B cell (primary cell): Measurements from ENCODE around the gene MUC21. TPM values are rescaled to one million over a fixed set of nuclear protein-coding genes. Genes with fewer than 3 reads are reported as not detected.

Source experiments
- ATAC-seq: fragments of 200-7000 bp; cut with Tn5 transposase; one replicate; pipeline ENCODE4 v1.10.0; 2021; ENCODE audit warnings: low read depth, mild to moderate bottlenecking, moderate number of reproducible peaks, moderate library complexity
- CTCF ChIA-PET: fragments of 350-600 bp; sonication (Branson Sonifier 250); formaldehyde crosslinking; loops from one replicate; lab custom pipeline; 2021; ENCODE audit warnings: antibody characterized with exemption, inconsistent platforms; lab: Charles Lee
- POLR2A ChIA-PET: fragments of 350-600 bp; sonication (Branson Sonifier 250); formaldehyde crosslinking; loops from one replicate; lab custom pipeline; 2021; ENCODE audit warnings: antibody characterized with exemption; lab: Charles Lee
- DNase-seq: peaks from one replicate; pipeline ENCODE4 v3.0.0; 2013
- H2AFZ ChIP-seq: 2 replicates; pipeline ENCODE4 v1.6.1; 2012; ENCODE audit warnings: mild to moderate bottlenecking, low read depth, low read length; ENCODE audit not compliant: insufficient read depth, poor library complexity, severe bottlenecking
- H3K27ac ChIP-seq, 2 donors: 1 replicate in 1 of 2; 2 replicates in 1 of 2; pipeline ENCODE4 v1.5.1; 2012 to 2013; ENCODE audit warnings: low read length in 2 of 2, mild to moderate bottlenecking in 2 of 2, moderate library complexity in 1 of 2
- H3K27me3 ChIP-seq, 4 experiments: fragments of 200-600 bp in 1 of 4; sonication (generic) in 1 of 4; replicated peaks in 1 of 4; 1 replicate in 2 of 4; 2 replicates in 2 of 4; pipeline versions ENCODE4 v1.6.1 to v1.7.0; 2013 to 2016; ENCODE audit warnings: low read length in 3 of 4, mild to moderate bottlenecking in 2 of 4, mixed read lengths in 1 of 4, moderate library complexity in 1 of 4; ENCODE audit not compliant: insufficient read depth in 4 of 4, control insufficient read depth in 3 of 4; ENCODE audit errors: control extremely low read depth in 1 of 4
- H3K36me3 ChIP-seq, 2 experiments: replicated peaks in 1 of 2; 1 replicate in 1 of 2; 2 replicates in 1 of 2; pipeline versions ENCODE4 v1.6.1 to v1.7.1; 2013; ENCODE audit warnings: low read length in 1 of 2; ENCODE audit not compliant: insufficient read depth in 2 of 2, control insufficient read depth in 1 of 2; ENCODE audit errors: control extremely low read depth in 1 of 2, extremely low read depth in 1 of 2
- H3K4me1 ChIP-seq, 2 donors: fragments of 200-600 bp in 1 of 2; sonication (generic) in 1 of 2; 1 replicate in 1 of 2; 2 replicates in 1 of 2; pipeline versions ENCODE4 v1.5.1 to v1.6.1; 2013 to 2017; ENCODE audit warnings: low read length in 2 of 2; ENCODE audit not compliant: control insufficient read depth in 2 of 2, insufficient read depth in 2 of 2
- H3K4me2 ChIP-seq: replicated peaks from 2 replicates; pipeline ENCODE3; 2012; ENCODE audit warnings: mild to moderate bottlenecking, low read depth, low read length; ENCODE audit not compliant: poor library complexity, severe bottlenecking
- H3K4me3 ChIP-seq, 5 experiments: fragments of 200-600 bp in 1 of 5; sonication (generic) in 1 of 5; 1 replicate in 3 of 5; 2 replicates in 2 of 5; pipeline versions ENCODE4 v1.5.1 to v1.7.0; 2011 to 2016; ENCODE audit warnings: low read length in 4 of 5, mild to moderate bottlenecking in 4 of 5, low read depth in 2 of 5, control low read depth in 1 of 5, moderate library complexity in 1 of 5; ENCODE audit not compliant: insufficient read depth in 1 of 5; ENCODE audit errors: control extremely low read depth in 1 of 5, extremely low read depth in 1 of 5
- H3K79me2 ChIP-seq: fragments of 200-600 bp; sonication (generic); one replicate; pipeline ENCODE4 v1.6.0; 2016; ENCODE audit warnings: low read length; ENCODE audit not compliant: control insufficient read depth, insufficient read depth
- H3K9ac ChIP-seq: fragments of 200-600 bp; sonication (generic); 2 replicates; pipeline ENCODE4 v1.6.1; 2017; ENCODE audit warnings: mild to moderate bottlenecking, low read length, moderate library complexity
- H3K9me3 ChIP-seq, 3 donors: one replicate each; pipeline versions ENCODE4 v1.6.1 to v1.7.1; 2013; ENCODE audit warnings: low read length in 2 of 3; ENCODE audit not compliant: control insufficient read depth in 2 of 3, insufficient read depth in 1 of 3; ENCODE audit errors: control extremely low read depth in 1 of 3
- H4K20me1 ChIP-seq: 2 replicates; pipeline ENCODE4 v1.6.0; 2012; ENCODE audit warnings: mild to moderate bottlenecking, low read length; ENCODE audit not compliant: insufficient read depth, control insufficient read depth, poor library complexity, severe bottlenecking
- H3K27ac Mint-ChIP-seq: one replicate; pipeline ENCODE4 v1.8.0; 2021; ENCODE audit warnings: mixed read lengths
- H3K27me3 Mint-ChIP-seq: one replicate; pipeline ENCODE4 v1.8.0; 2021; ENCODE audit warnings: mixed read lengths
- H3K4me1 Mint-ChIP-seq: one replicate; pipeline ENCODE4 v1.8.0; 2021; ENCODE audit warnings: mixed read lengths
- H3K4me3 Mint-ChIP-seq: one replicate; pipeline ENCODE4 v1.8.0; 2021; ENCODE audit warnings: mixed read lengths
- H3K9me3 Mint-ChIP-seq: one replicate; pipeline ENCODE4 v1.8.0; 2022; ENCODE audit warnings: mixed read lengths; ENCODE audit not compliant: insufficient read depth
- CTCF ChIP-seq: fragments of 200-600 bp; IDR thresholded peaks from one replicate; pipeline ENCODE4 v1.8.0; 2022; ENCODE audit warnings: antibody characterized with exemption, mild to moderate bottlenecking
- EZH2 ChIP-seq: IDR thresholded peaks from 2 replicates; pipeline ENCODE4 v1.6.1; 2012; ENCODE audit warnings: borderline replicate concordance, low read depth, mild to moderate bottlenecking, moderate library complexity, low read length; ENCODE audit not compliant: insufficient read depth, poor library complexity, severe bottlenecking
- WGBS: methylation state at CpG from one replicate; pipeline ENCODE4 v1.1.5; 2013; ENCODE audit warnings: missing lambda C conversion rate; ENCODE audit not compliant: insufficient coverage; 5-methylcytosine and 5-hydroxymethylcytosine counted together
- intact Hi-C: fragments of 100-400 bp; cut with micrococcal nuclease; formaldehyde crosslinking; loops from one replicate; pipeline ENCODE4 v1.10.0; 2022
- polyA plus RNA-seq: library from polyadenylated mRNA; depleted of rRNA; stranded (reverse); fragments of >200 nt; gene quantifications from 2 replicates; pipeline ENCODE4 v1.2.3, GENCODE V29; 2012
- total RNA-seq, 2 donors: library from RNA; stranded (reverse); fragments of 120-200 nt in 1 of 2; gene quantifications; 1 replicate in 1 of 2; 2 replicates in 1 of 2; pipeline versions ENCODE4 v1.2.3 to v1.2.4, GENCODE V29; 2013 to 2022

Gene MUC21
- total and polyA plus RNA-seq, 2 donors (not counting 1 experiment from before 2014, with no cell fraction given) = not detected

- Histone ChIP-seq H2AFZ (no peak overlapping the region), H3K9me3 (no peaks in the 10 kb centered on the region), H3K27me3 (peaks cover 0 to 31% (median 9%) of the 10 kb centered on the region in 4 experiments), H4K20me1 (no peaks in the 10 kb centered on the region), H3K9ac (no peak overlapping the region), H3K4me3 (no peak overlapping the region), H3K27ac (no peak overlapping the region), H3K36me3 (no peaks in the 10 kb centered on the region), H3K79me2 (no peaks in the 10 kb centered on the region), H3K4me2 (no peak overlapping the region), H3K4me1 (no peaks in the 10 kb centered on the region)
- intact Hi-C loops = no loop called here
- Mint-ChIP-seq H3K9me3 (no peaks in the 10 kb centered on the region), H3K4me3 (no peak overlapping the region), H3K27me3 (peaks cover 38% of the 10 kb centered on the region), H3K27ac (no peak overlapping the region), H3K4me1 (no peaks in the 10 kb centered on the region)
- POLR2A ChIA-PET = no interaction called here
- ATAC-seq = no peak
- CTCF ChIA-PET = no interaction called here
- 100% methylated on average over 4 of the region's 6 CpGs for WGBS
- DNase-seq = no peak
- TF ChIP-seq EZH2 = no peak
Measured at GRCh38 chr6:30948811-30949210, 34.7 kb upstream of the MUC21 start.

- Histone ChIP-seq H3K4me1 (peaks cover 12 to 20% of the 10 kb centered on the region in 2 donors), H3K27ac (no peak overlapping the region), H4K20me1 (no peaks in the 10 kb centered on the region), H3K9ac (no peak overlapping the region), H3K9me3 (no peaks in the 10 kb centered on the region), H3K79me2 (no peaks in the 10 kb centered on the region), H3K36me3 (no peaks in the 10 kb centered on the region), H3K27me3 (peaks cover 0 to 12% (median 3%) of the 10 kb centered on the region in 4 experiments), H2AFZ (no peak overlapping the region), H3K4me2 (no peak overlapping the region), H3K4me3 (no peak overlapping the region)
- no peak for ATAC-seq
- no peaks in the 10 kb centered on the region for H3K9me3 Mint-ChIP-seq
- WGBS = 76% methylated on average over 2 of the region's 5 CpGs
- CTCF ChIA-PET = no interaction called here
- no peak overlapping the region for H3K4me3 Mint-ChIP-seq
- intact Hi-C loops = no loop called here
- H3K27ac Mint-ChIP-seq = no peak overlapping the region
- no peak for TF ChIP-seq EZH2
- no peak for TF ChIP-seq CTCF
- H3K4me1 Mint-ChIP-seq = peaks cover 17% of the 10 kb centered on the region
- peaks cover 24% of the 10 kb centered on the region for H3K27me3 Mint-ChIP-seq
- POLR2A ChIA-PET = no interaction called here
- no peak for DNase-seq
Measured at GRCh38 chr6:30951907-30952469, 31.5 kb upstream of the MUC21 start.
